Muscle layer of duodenum (tissue), 2 donors: ENCODE data around the gene ZCCHC7.
"Not testable (repeated sequence)": the region's sequence is repeated elsewhere in the genome, so short reads cannot be mapped to it uniquely, and the experiment has no call there.

Source experiments
- H3K27ac ChIP-seq: one replicate; pipeline ENCODE4 v1.7.0; 2013; ENCODE audit warnings: mild to moderate bottlenecking, low read length
- H3K27me3 ChIP-seq: one replicate; pipeline ENCODE4 v1.7.0; 2013; ENCODE audit warnings: low read depth, mild to moderate bottlenecking, control low read depth, low read length
- H3K36me3 ChIP-seq, 2 donors: one replicate each; pipeline ENCODE4 v1.7.0; 2013; ENCODE audit warnings: low read length in 2 of 2, control low read depth in 1 of 2, mild to moderate bottlenecking in 1 of 2; ENCODE audit not compliant: insufficient read depth in 2 of 2, control insufficient read depth in 1 of 2
- H3K4me1 ChIP-seq, 2 donors: one replicate each; pipeline ENCODE4 v1.7.0; 2013; ENCODE audit warnings: low read length in 2 of 2, mild to moderate bottlenecking in 2 of 2, control low read depth in 1 of 2, moderate library complexity in 1 of 2; ENCODE audit not compliant: insufficient read depth in 2 of 2, control insufficient read depth in 1 of 2
- H3K4me3 ChIP-seq, 2 donors: one replicate each; pipeline ENCODE4 v1.7.0; 2013; ENCODE audit warnings: low read length in 2 of 2, low read depth in 1 of 2, mild to moderate bottlenecking in 1 of 2
- H3K9me3 ChIP-seq, 2 donors: one replicate each; pipeline ENCODE4 v1.7.0; 2013; ENCODE audit warnings: low read length in 2 of 2, control low read depth in 1 of 2, mild to moderate bottlenecking in 1 of 2; ENCODE audit not compliant: control insufficient read depth in 1 of 2
- donor health status: healthy.

ZCCHC7 gene

DNA sequence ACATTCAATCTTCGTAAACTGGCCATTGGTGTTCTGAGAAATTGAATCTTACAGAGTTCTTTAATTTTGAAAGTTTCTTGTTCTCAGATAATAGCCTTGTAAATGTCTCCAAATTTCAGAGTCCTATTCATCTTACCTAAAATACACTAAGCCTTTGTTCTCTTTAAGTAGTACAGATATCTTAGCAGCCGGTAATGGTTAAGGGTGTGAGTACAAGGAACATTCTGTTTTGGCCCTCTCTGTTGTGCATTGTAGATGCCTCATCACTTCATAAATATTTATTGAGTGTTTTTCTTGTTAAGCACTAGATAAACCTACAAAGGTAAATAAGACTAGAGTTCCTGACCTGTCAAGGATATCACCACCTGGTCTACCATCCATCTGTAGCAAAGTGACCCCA lies 35.2 kb downstream of the ZCCHC7 start:
- Histone ChIP-seq H3K4me1 (no peaks in the 10 kb centered on the region), H3K4me3 (no peak overlapping the region), H3K9me3 (no peaks in the 10 kb centered on the region), H3K27me3 (no peaks in the 10 kb centered on the region), H3K36me3 (peaks cover 6 to 8% of the 10 kb centered on the region in 2 donors), H3K27ac (no peak overlapping the region)

DNA sequence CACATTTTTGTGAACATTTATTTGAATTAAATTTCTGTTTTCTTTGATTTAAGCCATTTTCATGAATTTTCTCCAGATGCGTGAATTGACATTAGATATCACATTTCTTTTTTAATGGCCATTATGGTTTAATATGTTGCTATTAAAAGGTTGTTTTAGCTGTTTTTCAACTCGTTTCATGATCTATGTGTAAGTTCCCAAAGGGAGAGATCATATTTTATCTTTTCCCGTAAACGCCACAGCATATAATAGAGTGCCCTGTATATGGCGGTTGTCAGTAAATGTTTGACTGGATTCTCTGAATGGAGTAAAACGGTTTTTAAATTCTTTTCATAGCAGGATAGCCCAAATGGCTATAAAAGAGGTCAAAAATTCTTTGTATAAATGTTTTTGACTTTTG lies 35.8 kb downstream of the ZCCHC7 start:
- H3K9me3 ChIP-seq, result no peaks in the 10 kb centered on the region
- peaks cover 6 to 8% of the 10 kb centered on the region in 2 donors for H3K36me3 ChIP-seq
- no peak overlapping the region for H3K4me3 ChIP-seq
- no peaks in the 10 kb centered on the region for H3K4me1 ChIP-seq
- H3K27me3 ChIP-seq, result no peaks in the 10 kb centered on the region
- H3K27ac ChIP-seq, result no peak overlapping the region

DNA sequence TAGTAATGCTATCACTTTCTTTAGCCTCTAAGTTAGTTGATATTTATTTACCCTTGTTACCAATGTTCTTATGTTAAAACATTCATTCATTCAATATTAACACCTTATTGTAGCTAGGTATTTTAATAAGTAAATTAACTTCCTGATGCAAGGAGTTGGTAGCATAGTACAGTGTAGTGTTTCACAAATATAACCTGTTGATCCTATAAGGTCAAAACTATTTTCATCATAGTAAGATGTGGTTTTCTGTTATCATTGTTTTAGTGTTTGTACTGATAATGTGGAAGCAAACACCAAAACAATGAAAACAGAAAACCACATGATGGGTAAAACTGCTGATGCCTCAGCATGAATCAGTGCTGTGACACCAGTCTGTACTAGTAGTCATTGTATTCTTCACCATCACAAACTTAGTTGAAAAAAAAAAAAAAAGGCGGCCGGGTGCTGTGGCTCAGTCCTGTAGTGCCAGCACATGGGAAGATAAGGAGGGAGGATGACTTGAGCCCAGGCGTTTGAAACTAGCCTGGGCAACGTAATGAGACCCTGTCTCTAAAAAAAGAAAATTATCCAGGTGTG lies 36.5 kb downstream of the ZCCHC7 start:
- no peaks in the 10 kb centered on the region for H3K9me3 ChIP-seq
- no peak overlapping the region for H3K4me3 ChIP-seq
- no peak overlapping the region for H3K27ac ChIP-seq
- no peaks in the 10 kb centered on the region for H3K27me3 ChIP-seq
- H3K36me3 ChIP-seq, result peaks cover 6 to 14% of the 10 kb centered on the region in 2 donors
- H3K4me1 ChIP-seq, result no peaks in the 10 kb centered on the region

DNA sequence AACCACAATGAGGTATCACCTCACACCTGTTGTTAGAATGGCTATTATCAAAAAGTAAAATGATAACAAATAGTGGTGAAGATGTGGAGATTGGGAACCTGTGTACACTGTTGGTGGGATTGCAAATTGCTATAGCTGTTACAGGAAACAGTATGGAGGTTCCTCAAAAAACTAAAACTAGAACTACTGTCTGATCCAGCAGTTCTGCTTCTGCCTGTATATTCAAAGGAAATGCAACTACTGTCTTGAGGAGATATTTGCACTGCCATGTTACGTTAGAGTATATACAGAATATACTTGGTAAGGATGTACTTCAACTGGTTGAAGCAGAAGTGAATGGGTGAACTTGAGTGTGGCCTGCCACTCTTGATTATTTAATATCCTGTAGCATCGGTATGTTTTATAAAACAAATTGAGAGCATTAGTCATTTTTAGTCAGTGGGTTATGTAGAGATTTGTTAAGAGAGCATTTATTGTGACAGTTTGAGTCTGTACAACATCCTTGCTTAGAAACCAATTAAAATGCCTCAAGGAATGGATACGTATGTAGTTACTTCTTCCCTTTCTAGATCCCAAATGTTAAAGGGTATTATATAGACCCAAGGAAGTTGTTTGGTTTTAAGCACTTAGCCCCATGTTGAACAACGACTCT lies 37.5 kb downstream of the ZCCHC7 start:
- no peaks in the 10 kb centered on the region for H3K9me3 ChIP-seq

DNA sequence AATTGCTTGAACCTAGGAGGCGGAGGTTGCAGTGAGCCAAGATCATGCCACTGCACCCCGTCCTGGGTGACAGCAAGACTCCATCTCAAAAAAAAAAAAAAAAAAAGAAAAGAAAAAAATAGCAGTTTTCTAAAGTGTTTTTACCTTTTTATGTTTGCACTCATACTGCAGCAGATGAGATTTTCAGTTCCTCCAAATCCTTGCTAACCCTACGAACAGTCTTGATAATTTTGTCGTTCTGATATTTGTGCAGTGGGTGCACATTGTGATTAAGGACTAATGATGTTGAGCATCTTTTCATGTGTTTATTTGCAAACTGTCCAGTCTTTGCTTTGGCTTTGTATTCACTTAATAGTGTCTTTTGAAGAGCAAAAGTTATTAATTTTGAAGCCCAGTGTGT lies 42.9 kb downstream of the ZCCHC7 start:
- Histone ChIP-seq H3K4me1 (no peaks in the 10 kb centered on the region), H3K4me3 (no peak overlapping the region), H3K9me3 (no peaks in the 10 kb centered on the region), H3K27me3 (no peaks in the 10 kb centered on the region), H3K36me3 (peaks cover 6 to 10% of the 10 kb centered on the region in 2 donors), H3K27ac (no peak overlapping the region)

More for the DNA sequence above, 37.5 kb downstream of the ZCCHC7 start:
- Histone ChIP-seq H3K4me1 (no peaks in the 10 kb centered on the region), H3K27me3 (no peaks in the 10 kb centered on the region), H3K36me3 (peaks cover 6 to 17% of the 10 kb centered on the region in 2 donors), H3K4me3 (no peak overlapping the region), H3K27ac (no peak overlapping the region)

DNA sequence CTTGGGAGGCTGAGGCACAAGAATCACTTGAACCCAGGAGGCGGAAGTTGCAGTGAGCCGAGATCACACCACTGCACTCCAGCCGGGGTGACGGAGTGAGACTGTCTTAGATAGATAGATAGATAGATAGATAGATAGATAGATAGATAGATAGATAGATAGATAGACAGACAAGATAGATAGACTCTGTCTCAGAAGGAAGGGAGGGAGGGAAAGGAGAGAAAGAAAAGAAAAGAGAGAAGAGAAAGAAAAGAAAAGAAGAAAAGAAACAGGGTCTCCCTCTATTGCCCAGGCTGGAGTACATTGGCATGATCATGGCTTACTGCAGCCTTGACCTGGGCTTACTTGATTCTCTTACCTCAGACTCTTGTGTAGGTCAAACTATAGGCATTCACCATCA lies 44.0 kb downstream of the ZCCHC7 start:
- H3K27me3 ChIP-seq, H3K4me3 ChIP-seq, H3K27ac ChIP-seq, H3K9me3 ChIP-seq, H3K4me1 ChIP-seq: not testable (repeated sequence)
- peaks cover 6 to 10% of the 10 kb centered on the region in 2 donors for H3K36me3 ChIP-seq

DNA sequence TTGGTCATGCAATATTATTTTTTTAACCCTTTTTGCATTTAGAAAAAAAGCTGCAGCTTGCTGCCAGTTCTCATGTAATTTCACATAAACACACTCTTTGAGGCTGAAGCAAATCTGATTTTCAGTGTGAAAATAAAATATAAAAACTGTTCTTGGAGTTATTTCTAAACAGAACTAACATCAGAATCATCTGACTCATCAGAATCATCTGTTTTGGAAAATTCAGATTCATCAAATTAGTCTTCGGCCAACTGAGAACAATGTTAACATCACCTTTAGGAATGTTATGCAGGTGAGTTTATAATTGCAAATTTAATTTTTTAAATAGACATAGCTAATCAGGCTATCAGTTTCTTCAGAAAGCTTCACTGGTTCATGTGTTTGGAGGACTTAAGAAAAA lies 45.3 kb downstream of the ZCCHC7 start:
- no peak overlapping the region for H3K4me3 ChIP-seq
- peaks cover 0 to 10% of the 10 kb centered on the region in 2 donors for H3K36me3 ChIP-seq
- H3K4me1 ChIP-seq, result no peaks in the 10 kb centered on the region
- H3K27ac ChIP-seq, result no peak overlapping the region
- no peaks in the 10 kb centered on the region for H3K27me3 ChIP-seq
- H3K9me3 ChIP-seq, result no peaks in the 10 kb centered on the region

DNA sequence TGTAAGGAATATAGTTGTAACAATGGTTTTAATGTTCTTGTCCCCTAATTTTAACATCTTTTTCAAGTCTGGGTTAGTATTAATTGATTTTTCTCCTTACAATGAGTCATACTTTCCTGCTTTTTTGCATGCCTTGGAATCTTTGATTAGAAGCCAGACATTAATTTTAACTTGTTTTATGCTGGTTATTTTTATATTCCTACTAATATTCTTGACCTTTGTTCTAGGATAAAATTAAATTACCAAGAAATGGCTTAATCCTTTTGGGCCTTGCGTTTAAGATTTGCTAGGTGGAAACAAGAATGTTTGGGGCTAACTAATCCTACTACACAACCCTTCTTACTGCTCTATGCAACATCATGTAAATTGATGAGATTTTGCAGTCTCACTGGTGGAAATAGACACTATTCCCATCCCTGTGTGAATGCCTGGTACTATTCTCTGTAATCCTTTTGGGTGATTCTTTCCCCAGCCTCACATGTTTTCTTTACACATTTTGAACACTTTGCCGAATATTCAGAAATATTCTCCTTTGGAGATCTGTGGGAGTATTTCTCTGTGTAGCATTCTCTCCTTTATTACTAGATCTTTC lies 47.2 kb downstream of the ZCCHC7 start:
- Histone ChIP-seq H3K4me3 (no peak overlapping the region), H3K9me3 (no peaks in the 10 kb centered on the region), H3K4me1 (no peaks in the 10 kb centered on the region), H3K27ac (no peak overlapping the region), H3K36me3 (peaks cover 0 to 4% of the 10 kb centered on the region in 2 donors), H3K27me3 (no peaks in the 10 kb centered on the region)

DNA sequence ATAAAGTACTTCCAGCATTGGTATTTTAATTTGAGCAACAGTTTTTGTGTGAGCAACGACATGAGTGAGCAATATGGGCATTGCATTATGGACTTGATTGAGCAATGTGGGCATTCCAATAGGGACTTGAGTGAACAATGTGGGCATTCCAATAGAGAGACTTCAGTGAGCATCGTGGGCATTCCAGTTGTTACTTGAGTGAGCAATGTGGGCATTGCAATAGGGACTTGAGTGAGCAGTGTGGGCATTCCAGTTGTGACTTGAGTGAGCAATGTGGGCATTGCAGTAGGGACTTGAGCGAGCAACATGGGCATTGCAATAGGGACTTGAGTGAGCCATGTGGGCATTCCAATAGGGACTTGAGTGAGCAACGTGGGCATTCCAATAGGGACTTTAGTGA lies 52.2 kb downstream of the ZCCHC7 start:
- peaks cover 0 to 4% of the 10 kb centered on the region in 2 donors for H3K36me3 ChIP-seq
- no peak overlapping the region for H3K27ac ChIP-seq
- no peaks in the 10 kb centered on the region for H3K9me3 ChIP-seq
- no peaks in the 10 kb centered on the region for H3K4me1 ChIP-seq
- no peak overlapping the region for H3K4me3 ChIP-seq
- H3K27me3 ChIP-seq, result no peaks in the 10 kb centered on the region

DNA sequence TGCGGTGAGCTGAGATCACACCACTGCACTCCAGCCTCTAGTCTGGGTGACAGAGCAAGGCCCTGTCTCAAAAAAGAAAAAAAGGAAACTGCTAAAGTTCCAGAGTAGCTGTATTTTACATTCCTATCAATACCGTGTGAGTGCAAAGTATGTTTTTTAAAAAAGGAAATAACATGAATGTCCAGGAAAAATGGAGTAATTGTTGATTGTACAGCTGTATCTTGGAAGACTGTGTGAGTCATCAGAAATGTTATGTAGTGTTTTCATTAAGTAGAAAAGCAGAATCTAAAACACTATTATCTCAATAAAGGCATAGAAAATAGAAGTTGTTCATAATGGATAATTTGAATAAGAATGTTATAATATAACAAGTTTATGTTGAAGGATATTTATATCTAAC lies 53.9 kb downstream of the ZCCHC7 start:
- H3K27ac ChIP-seq, result no peak overlapping the region
- no peaks in the 10 kb centered on the region for H3K27me3 ChIP-seq
- no peaks in the 10 kb centered on the region for H3K4me1 ChIP-seq

DNA sequence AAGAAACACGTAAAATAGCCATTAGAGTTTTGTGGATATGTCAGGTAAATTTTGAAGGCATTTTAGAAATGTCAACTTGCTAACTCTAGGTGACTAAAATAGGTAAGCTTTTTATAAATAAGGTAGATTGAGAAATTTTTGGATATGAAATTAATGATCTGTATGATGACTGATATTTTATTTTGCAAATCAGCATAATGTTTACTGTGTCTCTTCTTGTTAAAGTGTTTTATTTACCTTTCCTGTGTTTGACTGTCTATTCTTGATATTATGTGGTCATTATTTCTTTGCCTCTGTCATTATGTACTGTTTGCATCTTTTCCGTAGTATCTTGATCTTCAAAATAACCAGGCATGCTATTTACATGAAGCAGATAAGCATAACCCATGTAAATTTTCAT lies 58.4 kb downstream of the ZCCHC7 start:
- Histone ChIP-seq H3K36me3 (peaks cover 0 to 4% of the 10 kb centered on the region in 2 donors), H3K27ac (no peak overlapping the region), H3K27me3 (no peaks in the 10 kb centered on the region), H3K4me3 (no peak overlapping the region), H3K9me3 (no peaks in the 10 kb centered on the region), H3K4me1 (no peaks in the 10 kb centered on the region)

More for the DNA sequence above, 53.9 kb downstream of the ZCCHC7 start:
- H3K36me3 ChIP-seq, result peaks cover 0 to 4% of the 10 kb centered on the region in 2 donors
- no peak overlapping the region for H3K4me3 ChIP-seq
- H3K9me3 ChIP-seq, result no peaks in the 10 kb centered on the region
